Body of pancreas (tissue), 4 donors: Measurements from ENCODE around the gene NMBR. TPM values are rescaled to one million over a fixed set of nuclear protein-coding genes. Genes with fewer than 3 reads are reported as not detected.

Experiments
- ATAC-seq: fragments of 150-250 bp; one replicate; pipeline ENCODE4 v1.9.1; 2016
- DNase-seq, 4 donors: peaks; one replicate each; pipeline ENCODE4 v3.0.0-alpha.2; 2019
- H3K27ac ChIP-seq, 4 donors: fragments of 200-600 bp; sonication (generic); 1 replicate in 3 of 4; 2 replicates in 1 of 4; pipeline versions ENCODE4 v1.5.1 to v1.6.1; 2016 to 2019; ENCODE audit warnings: mild to moderate bottlenecking in 1 of 4, mixed read lengths in 1 of 4, moderate library complexity in 1 of 4
- H3K27me3 ChIP-seq, 2 donors: fragments of 200-600 bp; sonication (generic); one replicate each; pipeline ENCODE4 v1.6.0; 2016; ENCODE audit warnings: mild to moderate bottlenecking in 1 of 2
- H3K36me3 ChIP-seq, 2 donors: fragments of 200-600 bp; sonication (generic); replicated peaks in 1 of 2; 2 replicates each; pipeline ENCODE4 v1.5.1; 2016; ENCODE audit warnings: low read depth in 2 of 2; ENCODE audit not compliant: insufficient read depth in 1 of 2
- H3K4me1 ChIP-seq: fragments of 200-600 bp; sonication (generic); one replicate; pipeline ENCODE4 v1.6.0; 2016
- H3K4me3 ChIP-seq, 2 donors: fragments of 200-600 bp; sonication (generic); 1 replicate in 1 of 2; 2 replicates in 1 of 2; pipeline ENCODE4 v1.5.1; 2016 to 2019
- H3K9me3 ChIP-seq, 3 donors: fragments of 200-600 bp; sonication (generic); 1 replicate in 2 of 3; 2 replicates in 1 of 3; pipeline ENCODE4 v1.5.1; 2016
- POLR2A ChIP-seq, 3 donors: fragments of 450-650 bp; IDR thresholded peaks; one replicate each; pipeline ENCODE4 v1.6.1; 2016; ENCODE audit warnings: antibody characterized with exemption in 3 of 3, mild to moderate bottlenecking in 2 of 3
- WGBS, 2 donors: methylation state at CpG; one replicate each; pipeline ENCODE4 v1.1.5; 2017; 5-methylcytosine and 5-hydroxymethylcytosine counted together
- intact Hi-C: fragments of 100-400 bp; cut with DNase I; formaldehyde crosslinking; loops from one replicate; pipeline ENCODE4 v1.15.1; 2023
- total RNA-seq, 2 donors: library from RNA; depleted of rRNA; stranded (reverse); fragments of >200 nt; gene quantifications; one replicate each; pipeline ENCODE4 v1.1.0, GENCODE V29; 2016
- TF ChIP-seq, protein P1 (sequence below), 7 experiments: fragments of 450-650 bp in 4 of 7; fragments of 200-600 bp in 3 of 7; sonication (generic) in 3 of 7; IDR thresholded peaks; one replicate each; pipeline ENCODE4 v1.5.1; 2016 to 2019; ENCODE audit warnings: antibody characterized with exemption in 7 of 7

The NMBR gene
- total RNA-seq, 2 donors from 2014 or later = not detected

DNA sequence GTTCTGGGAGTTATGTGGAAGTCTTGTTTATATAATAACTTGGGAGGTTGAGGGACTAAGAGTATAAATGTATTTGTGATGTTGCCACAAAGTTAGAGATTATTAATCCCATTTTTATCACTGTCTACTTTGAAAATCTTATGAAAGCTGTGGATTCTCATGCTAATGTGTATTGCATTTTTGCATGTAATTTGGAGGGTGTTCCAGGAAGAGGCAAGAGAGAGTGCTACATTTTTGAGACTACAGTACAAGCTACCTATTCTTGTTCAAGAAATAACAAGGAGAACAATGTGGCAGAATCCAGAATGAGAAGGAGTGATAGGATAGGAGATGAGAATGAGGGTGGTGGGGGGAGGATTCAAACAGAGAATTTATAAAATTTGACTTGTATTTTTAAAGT lies 35.1 kb upstream of the NMBR start:
- Histone ChIP-seq H3K9me3 (no peaks in the 10 kb centered on the region), H3K4me1 (no peaks in the 10 kb centered on the region), H3K4me3 (no peak overlapping the region), H3K36me3 (no peaks in the 10 kb centered on the region), H3K27ac (no peak overlapping the region), H3K27me3 (no peaks in the 10 kb centered on the region)
- ATAC-seq (no peak), DNase-seq (no peak)
- TF ChIP-seq, protein P1, sequence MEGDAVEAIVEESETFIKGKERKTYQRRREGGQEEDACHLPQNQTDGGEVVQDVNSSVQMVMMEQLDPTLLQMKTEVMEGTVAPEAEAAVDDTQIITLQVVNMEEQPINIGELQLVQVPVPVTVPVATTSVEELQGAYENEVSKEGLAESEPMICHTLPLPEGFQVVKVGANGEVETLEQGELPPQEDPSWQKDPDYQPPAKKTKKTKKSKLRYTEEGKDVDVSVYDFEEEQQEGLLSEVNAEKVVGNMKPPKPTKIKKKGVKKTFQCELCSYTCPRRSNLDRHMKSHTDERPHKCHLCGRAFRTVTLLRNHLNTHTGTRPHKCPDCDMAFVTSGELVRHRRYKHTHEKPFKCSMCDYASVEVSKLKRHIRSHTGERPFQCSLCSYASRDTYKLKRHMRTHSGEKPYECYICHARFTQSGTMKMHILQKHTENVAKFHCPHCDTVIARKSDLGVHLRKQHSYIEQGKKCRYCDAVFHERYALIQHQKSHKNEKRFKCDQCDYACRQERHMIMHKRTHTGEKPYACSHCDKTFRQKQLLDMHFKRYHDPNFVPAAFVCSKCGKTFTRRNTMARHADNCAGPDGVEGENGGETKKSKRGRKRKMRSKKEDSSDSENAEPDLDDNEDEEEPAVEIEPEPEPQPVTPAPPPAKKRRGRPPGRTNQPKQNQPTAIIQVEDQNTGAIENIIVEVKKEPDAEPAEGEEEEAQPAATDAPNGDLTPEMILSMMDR (IDR thresholded peaks at IDR 0.05) = no peak
- no peak for TF ChIP-seq POLR2A (IDR thresholded peaks at IDR 0.05)
- intact Hi-C loops = no loop called here

DNA sequence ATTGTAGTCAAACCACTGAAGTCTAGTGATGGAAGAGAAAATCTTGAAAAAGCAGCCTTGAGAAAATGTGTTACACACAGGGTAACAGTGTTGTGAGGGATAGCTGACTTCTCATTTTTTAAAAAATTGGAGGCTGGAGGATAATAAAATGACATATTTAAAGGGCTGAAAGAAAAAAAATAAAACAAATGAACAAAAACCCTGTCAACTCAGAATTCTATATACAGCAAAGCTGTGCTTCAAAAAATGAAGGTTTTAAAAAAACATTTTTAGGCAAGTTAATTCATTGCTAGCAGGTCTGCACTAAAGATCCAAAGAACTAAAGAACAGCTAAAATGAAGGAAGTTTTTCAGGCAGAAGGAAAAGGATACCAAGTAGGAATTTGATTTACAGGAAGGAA lies 31.2 kb upstream of the NMBR start:
- DNase-seq = no peak
- Histone ChIP-seq H3K27ac (no peak overlapping the region), H3K36me3 (no peaks in the 10 kb centered on the region), H3K27me3 (no peaks in the 10 kb centered on the region), H3K4me3 (no peak overlapping the region), H3K4me1 (no peaks in the 10 kb centered on the region), H3K9me3 (no peaks in the 10 kb centered on the region)
- no peak for TF ChIP-seq POLR2A (IDR thresholded peaks at IDR 0.05)
- TF ChIP-seq, protein P1 (IDR thresholded peaks at IDR 0.05) = no peak
- intact Hi-C loops = no loop called here
- ATAC-seq = no peak

DNA sequence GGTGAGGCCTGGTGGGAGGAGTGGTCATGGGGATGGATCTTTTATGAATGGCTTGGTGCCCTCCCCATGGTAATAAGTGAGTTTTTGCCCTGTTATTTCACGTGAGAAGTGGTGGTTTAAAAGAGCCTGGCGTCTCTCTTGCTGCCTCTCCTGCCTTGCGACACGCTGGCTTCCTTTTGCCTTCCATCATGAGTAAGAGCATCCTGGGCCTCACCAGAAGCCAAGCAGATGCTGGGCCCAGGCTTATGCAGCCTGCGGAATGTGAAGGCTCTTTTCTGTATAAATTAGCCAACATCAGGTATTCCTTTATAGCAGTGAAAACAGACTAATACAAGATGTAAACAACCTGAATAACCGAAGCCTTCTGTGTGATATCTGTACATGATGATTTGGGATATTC lies 27.8 kb upstream of the NMBR start:
- H3K27me3 ChIP-seq = no peaks in the 10 kb centered on the region
- ATAC-seq (no peak), DNase-seq (no peak)
- no peaks in the 10 kb centered on the region for H3K4me1 ChIP-seq
- no peak overlapping the region for H3K4me3 ChIP-seq
- intact Hi-C loops = no loop called here
- no peaks in the 10 kb centered on the region for H3K9me3 ChIP-seq
- H3K27ac ChIP-seq = no peak overlapping the region
- WGBS, 2 donors = 90 to 91% methylated on average over 6 of the region's 6 CpGs
- no peak for TF ChIP-seq POLR2A (IDR thresholded peaks at IDR 0.05)
- TF ChIP-seq, protein P1 (IDR thresholded peaks at IDR 0.05) = no peak
- H3K36me3 ChIP-seq = peaks cover 0 to 2% of the 10 kb centered on the region in 2 donors

DNA sequence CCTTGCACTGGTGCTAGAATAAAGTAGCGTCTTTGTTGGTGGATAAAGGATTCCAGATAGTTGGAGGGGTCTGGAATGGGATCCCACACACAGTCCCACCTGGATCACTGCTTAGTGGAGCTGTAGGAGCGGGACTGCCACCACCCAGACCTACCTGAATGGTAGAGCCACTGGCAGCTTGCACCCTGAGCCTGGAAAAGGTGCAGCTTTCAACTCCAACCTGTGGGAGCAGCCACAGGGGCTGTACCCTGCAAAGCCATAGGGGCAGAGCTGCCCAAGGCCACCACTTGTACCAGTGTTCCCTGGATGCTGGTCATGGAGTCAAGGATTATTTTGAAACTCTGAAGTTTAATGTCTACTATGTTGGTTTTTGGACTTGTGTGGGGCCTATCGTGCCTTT lies 27.1 kb upstream of the NMBR start:
- peaks cover 0 to 5% of the 10 kb centered on the region in 2 donors for H3K36me3 ChIP-seq
- intact Hi-C loops = no loop called here
- TF ChIP-seq, protein P1 (IDR thresholded peaks at IDR 0.05) = no peak
- no peak for TF ChIP-seq POLR2A (IDR thresholded peaks at IDR 0.05)

DNA sequence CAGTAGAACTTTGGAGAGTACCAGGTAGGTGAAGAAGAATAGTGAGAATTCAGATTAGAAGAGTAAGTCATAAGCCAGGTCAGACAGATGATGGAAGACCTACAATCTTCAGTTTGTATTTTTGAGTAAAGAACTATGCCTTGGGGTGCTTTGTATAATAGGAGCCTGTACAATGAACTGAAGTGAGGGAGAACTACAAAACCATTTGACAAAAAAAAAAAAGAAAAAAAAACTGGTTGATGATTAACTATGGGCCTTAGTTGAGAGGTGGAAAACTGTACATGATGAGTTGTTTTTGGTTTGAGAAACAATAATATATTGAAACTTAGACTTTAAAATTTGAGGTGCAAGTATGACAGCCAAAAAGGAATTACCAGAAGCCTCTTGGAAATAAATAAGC lies 25.8 kb upstream of the NMBR start:
- TF ChIP-seq, protein P1 (IDR thresholded peaks at IDR 0.05) = no peak
- no peak for TF ChIP-seq POLR2A (IDR thresholded peaks at IDR 0.05)
- DNase-seq = no peak

More for the DNA sequence above, 27.1 kb upstream of the NMBR start:
- WGBS, 2 donors = 97 to 98% methylated on average over 3 of the region's 3 CpGs
- DNase-seq = no peak
- no peaks in the 10 kb centered on the region for H3K4me1 ChIP-seq
- H3K27ac ChIP-seq = no peak overlapping the region
- H3K4me3 ChIP-seq = no peak overlapping the region
- no peaks in the 10 kb centered on the region for H3K9me3 ChIP-seq
- no peaks in the 10 kb centered on the region for H3K27me3 ChIP-seq
- ATAC-seq = no peak

More for the DNA sequence above, 25.8 kb upstream of the NMBR start:
- Histone ChIP-seq H3K36me3 (peaks cover 0 to 5% of the 10 kb centered on the region in 2 donors), H3K9me3 (no peaks in the 10 kb centered on the region), H3K27ac (no peak overlapping the region), H3K4me1 (no peaks in the 10 kb centered on the region), H3K4me3 (no peak overlapping the region), H3K27me3 (no peaks in the 10 kb centered on the region)
- no peak for ATAC-seq
- intact Hi-C loops = no loop called here
